ENCODE data around the gene PRPF8.
"Not testable (repeated sequence)": the region's sequence is repeated elsewhere in the genome, so short reads cannot be mapped to it uniquely, and the experiment has no call there.

DNA sequence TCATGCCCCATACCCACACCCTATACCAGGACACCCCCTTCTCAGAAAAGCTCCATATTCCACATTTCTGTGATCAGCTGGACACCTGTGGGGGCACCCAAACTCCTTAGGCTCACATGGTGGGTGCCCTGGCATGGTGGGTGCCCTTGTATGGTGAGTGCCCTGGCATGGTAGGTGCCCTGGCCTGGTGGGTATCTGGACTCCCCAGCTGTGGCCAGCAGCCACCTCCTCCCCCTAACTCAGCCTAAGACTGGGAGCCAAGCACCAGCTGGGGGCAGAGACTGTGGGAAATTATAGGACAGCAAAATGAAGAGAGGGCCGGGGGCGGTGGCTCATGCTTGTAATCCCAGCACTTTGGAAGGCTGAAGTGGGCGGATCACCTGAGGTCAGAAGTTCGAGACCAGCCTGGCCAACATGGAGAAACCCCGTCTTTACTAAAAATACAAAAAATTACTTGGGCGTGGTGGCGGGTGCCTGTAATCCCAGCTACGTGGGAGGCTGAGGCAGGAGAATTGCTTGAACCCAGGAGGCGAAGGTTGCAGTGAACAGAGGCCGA lies 24.2 kb upstream of the PRPF8 start:
- TF ChIP-seq EZH2 (IDR thresholded peaks at IDR 0.05; ENCODE audit: borderline replicate concordance, control insufficient read depth, low read depth, low read length); ESRRA (IDR thresholded peaks at IDR 0.05; ENCODE audit: low read length); CREB1 (IDR thresholded peaks at IDR 0.05; ENCODE audit: low read depth); FOS (IDR thresholded peaks at IDR 0.05; ENCODE audit: borderline replicate concordance, extremely low read depth, insufficient read length); POLR2AphosphoS5 (IDR thresholded peaks at IDR 0.05; ENCODE audit: low read length): not testable (repeated sequence)
- TF ChIP-seq, protein P1, sequence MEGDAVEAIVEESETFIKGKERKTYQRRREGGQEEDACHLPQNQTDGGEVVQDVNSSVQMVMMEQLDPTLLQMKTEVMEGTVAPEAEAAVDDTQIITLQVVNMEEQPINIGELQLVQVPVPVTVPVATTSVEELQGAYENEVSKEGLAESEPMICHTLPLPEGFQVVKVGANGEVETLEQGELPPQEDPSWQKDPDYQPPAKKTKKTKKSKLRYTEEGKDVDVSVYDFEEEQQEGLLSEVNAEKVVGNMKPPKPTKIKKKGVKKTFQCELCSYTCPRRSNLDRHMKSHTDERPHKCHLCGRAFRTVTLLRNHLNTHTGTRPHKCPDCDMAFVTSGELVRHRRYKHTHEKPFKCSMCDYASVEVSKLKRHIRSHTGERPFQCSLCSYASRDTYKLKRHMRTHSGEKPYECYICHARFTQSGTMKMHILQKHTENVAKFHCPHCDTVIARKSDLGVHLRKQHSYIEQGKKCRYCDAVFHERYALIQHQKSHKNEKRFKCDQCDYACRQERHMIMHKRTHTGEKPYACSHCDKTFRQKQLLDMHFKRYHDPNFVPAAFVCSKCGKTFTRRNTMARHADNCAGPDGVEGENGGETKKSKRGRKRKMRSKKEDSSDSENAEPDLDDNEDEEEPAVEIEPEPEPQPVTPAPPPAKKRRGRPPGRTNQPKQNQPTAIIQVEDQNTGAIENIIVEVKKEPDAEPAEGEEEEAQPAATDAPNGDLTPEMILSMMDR (IDR thresholded peaks at IDR 0.05 in 2 of 3, conservative IDR thresholded peaks at IDR 0.05 in 1 of 3; ENCODE audit: control insufficient read depth in 2 of 3, extremely low read depth in 1 of 3, insufficient read depth in 1 of 3, low read depth in 3 of 3, low read length in 3 of 3): not testable (repeated sequence)
